ENCODE data around the gene PIGR.

Gene PIGR

DNA sequence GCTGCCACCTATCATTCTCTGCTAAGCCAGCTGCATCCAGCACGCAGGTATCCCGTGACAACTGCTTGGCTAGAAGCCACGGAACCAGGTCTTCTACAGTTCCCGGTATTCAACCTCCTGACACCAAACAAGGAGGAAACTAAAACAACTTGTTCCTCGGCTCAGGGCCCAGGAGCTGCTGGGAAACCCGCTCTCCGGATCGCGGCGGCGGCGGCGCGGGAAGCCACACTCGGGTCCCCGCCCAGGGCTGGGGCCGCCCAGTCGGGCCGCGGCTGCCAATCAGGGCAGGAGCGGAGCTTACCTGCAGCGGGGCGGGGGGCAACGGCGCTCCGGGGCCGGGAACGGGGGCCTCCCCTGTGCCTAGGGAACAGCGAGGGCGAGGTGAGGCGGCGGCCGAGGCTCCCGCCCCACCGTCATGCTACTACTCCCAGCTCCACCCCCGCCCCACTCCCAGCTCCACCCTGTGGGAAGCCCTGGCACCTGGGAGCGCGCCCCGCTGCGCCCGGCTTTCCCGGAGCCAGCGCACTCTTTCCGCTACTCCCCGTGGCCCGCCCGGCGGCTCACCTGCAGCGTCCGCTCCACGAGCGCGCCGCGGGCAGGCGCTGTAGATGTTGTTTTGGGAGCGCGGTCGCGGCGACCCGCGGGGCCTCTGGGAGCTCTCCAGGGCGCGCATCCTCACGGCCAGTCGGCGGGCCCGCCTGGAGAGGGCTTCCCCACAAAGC is 36.9 kb downstream of the PIGR start:
- no peak overlapping the region for H3K4me3 ChIP-seq (ENCODE audit: low read depth in 1 of 2, low read length in 2 of 2)
- no peak overlapping the region for H3K9ac ChIP-seq (ENCODE audit: low read depth, low read length)
- DNase-seq, result no peak
- H3K4me2 ChIP-seq (ENCODE audit: insufficient read depth, low read length), result no peak overlapping the region
- no peaks in the 10 kb centered on the region for H4K20me1 ChIP-seq (ENCODE audit: insufficient read depth, low read length)
- H3K4me1 ChIP-seq (ENCODE audit: insufficient read depth, low read length), result peaks cover 45% of the 10 kb centered on the region
- no peak for TF ChIP-seq EZH2 (IDR thresholded peaks at IDR 0.05; ENCODE audit: borderline replicate concordance, low read depth, low read length, severe bottlenecking)
- TF ChIP-seq, protein P1, sequence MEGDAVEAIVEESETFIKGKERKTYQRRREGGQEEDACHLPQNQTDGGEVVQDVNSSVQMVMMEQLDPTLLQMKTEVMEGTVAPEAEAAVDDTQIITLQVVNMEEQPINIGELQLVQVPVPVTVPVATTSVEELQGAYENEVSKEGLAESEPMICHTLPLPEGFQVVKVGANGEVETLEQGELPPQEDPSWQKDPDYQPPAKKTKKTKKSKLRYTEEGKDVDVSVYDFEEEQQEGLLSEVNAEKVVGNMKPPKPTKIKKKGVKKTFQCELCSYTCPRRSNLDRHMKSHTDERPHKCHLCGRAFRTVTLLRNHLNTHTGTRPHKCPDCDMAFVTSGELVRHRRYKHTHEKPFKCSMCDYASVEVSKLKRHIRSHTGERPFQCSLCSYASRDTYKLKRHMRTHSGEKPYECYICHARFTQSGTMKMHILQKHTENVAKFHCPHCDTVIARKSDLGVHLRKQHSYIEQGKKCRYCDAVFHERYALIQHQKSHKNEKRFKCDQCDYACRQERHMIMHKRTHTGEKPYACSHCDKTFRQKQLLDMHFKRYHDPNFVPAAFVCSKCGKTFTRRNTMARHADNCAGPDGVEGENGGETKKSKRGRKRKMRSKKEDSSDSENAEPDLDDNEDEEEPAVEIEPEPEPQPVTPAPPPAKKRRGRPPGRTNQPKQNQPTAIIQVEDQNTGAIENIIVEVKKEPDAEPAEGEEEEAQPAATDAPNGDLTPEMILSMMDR (IDR thresholded peaks at IDR 0.05; ENCODE audit: borderline replicate concordance, extremely low read depth, low read length, poor library complexity, severe bottlenecking), result no peak
- no peaks in the 10 kb centered on the region for H3K27me3 ChIP-seq (ENCODE audit: insufficient read depth, low read length, poor library complexity)
- no peak overlapping the region for H3K27ac ChIP-seq (ENCODE audit: low read length)
- no peak for ATAC-seq (ENCODE audit: insufficient read depth, low read depth)
- no peaks in the 10 kb centered on the region for H3K79me2 ChIP-seq (ENCODE audit: insufficient read depth, low read length)
- H2AFZ ChIP-seq (ENCODE audit: low read depth, low read length), result no peak overlapping the region
- H3K9me3 ChIP-seq (ENCODE audit: insufficient read depth, low read length, severe bottlenecking), result no peaks in the 10 kb centered on the region
- peaks cover 49% of the 10 kb centered on the region for H3K36me3 ChIP-seq (ENCODE audit: insufficient read depth, low read length)

- H3K4me1 ChIP-seq (ENCODE audit: insufficient read depth, low read length), result peaks cover 45% of the 10 kb centered on the region
- 0 out of 2 replicates have a peak overlapping the region, but pooled peaks have one; percentile 5 for H3K27ac ChIP-seq (ENCODE audit: low read length)
- H3K4me3 ChIP-seq (ENCODE audit: low read depth in 1 of 2, low read length in 2 of 2), result no peak overlapping the region
- no peak overlapping the region for H2AFZ ChIP-seq (ENCODE audit: low read depth, low read length)
- ATAC-seq (ENCODE audit: insufficient read depth, low read depth), result no peak
- no peaks in the 10 kb centered on the region for H4K20me1 ChIP-seq (ENCODE audit: insufficient read depth, low read length)
- H3K79me2 ChIP-seq (ENCODE audit: insufficient read depth, low read length), result no peaks in the 10 kb centered on the region
- no peaks in the 10 kb centered on the region for H3K27me3 ChIP-seq (ENCODE audit: insufficient read depth, low read length, poor library complexity)
- H3K36me3 ChIP-seq (ENCODE audit: insufficient read depth, low read length), result peaks cover 53% of the 10 kb centered on the region
- no peaks in the 10 kb centered on the region for H3K9me3 ChIP-seq (ENCODE audit: insufficient read depth, low read length, severe bottlenecking)
- no peak for TF ChIP-seq EZH2 (IDR thresholded peaks at IDR 0.05; ENCODE audit: borderline replicate concordance, low read depth, low read length, severe bottlenecking)
- TF ChIP-seq, protein P1 (IDR thresholded peaks at IDR 0.05; ENCODE audit: borderline replicate concordance, extremely low read depth, low read length, poor library complexity, severe bottlenecking), result no peak
- no peak overlapping the region for H3K9ac ChIP-seq (ENCODE audit: low read depth, low read length)
- H3K4me2 ChIP-seq (ENCODE audit: insufficient read depth, low read length), result no peak overlapping the region
- DNase-seq, result no peak
These were observed 38.2 kb downstream of the PIGR start for GRCh38 chr1:206908038-206908437.

DNA sequence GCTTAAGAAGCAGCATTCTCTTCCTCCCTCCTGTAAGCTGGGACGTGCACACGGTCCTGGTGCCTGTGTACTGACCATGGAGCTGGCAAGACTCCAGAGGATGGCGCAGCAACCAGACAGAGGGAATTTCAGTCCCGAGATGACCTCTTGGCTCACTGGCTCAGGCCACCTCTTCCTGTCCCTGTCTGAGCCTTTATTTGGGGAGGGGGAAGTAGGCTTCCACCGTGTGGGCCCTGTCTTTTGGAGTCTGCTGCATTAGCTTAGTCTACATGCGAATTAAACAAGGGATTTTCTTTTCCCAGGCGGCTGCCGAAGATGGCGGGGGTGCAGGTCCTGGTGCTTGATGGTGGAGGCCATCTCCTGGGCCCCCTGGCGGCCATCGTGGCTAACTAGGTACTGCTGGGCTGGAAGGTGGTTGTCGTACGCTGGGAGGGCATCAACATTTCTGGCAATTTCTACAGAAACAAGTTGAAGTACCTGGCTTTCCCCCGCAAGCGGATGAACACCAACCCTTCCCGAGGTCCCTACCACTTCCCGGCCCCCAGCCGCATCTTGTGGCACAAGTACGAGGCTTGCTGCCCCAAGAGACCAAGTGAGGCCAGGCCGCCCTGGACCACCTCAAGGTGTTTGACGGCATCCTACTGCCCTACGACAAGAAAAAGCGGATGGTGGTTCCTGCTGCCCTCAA is 38.8 kb downstream of the PIGR start:
- no peak overlapping the region for H2AFZ ChIP-seq (ENCODE audit: low read depth, low read length)
- no peaks in the 10 kb centered on the region for H3K79me2 ChIP-seq (ENCODE audit: insufficient read depth, low read length)

More for the DNA sequence above, 38.8 kb downstream of the PIGR start:
- TF ChIP-seq, protein P1 (IDR thresholded peaks at IDR 0.05; ENCODE audit: borderline replicate concordance, extremely low read depth, low read length, poor library complexity, severe bottlenecking), result no peak
- no peak for TF ChIP-seq EZH2 (IDR thresholded peaks at IDR 0.05; ENCODE audit: borderline replicate concordance, low read depth, low read length, severe bottlenecking)
- Histone ChIP-seq H3K9me3 (ENCODE audit: insufficient read depth, low read length, severe bottlenecking) (no peaks in the 10 kb centered on the region), H3K9ac (ENCODE audit: low read depth, low read length) (no peak overlapping the region), H3K4me3 (ENCODE audit: low read depth in 1 of 2, low read length in 2 of 2) (no peak overlapping the region), H3K27ac (ENCODE audit: low read length) (peak overlapping the region; percentile 46; the same call in 1 of the 2 replicates), H4K20me1 (ENCODE audit: insufficient read depth, low read length) (no peaks in the 10 kb centered on the region), H3K36me3 (ENCODE audit: insufficient read depth, low read length) (peaks cover 49% of the 10 kb centered on the region), H3K27me3 (ENCODE audit: insufficient read depth, low read length, poor library complexity) (no peaks in the 10 kb centered on the region), H3K4me1 (ENCODE audit: insufficient read depth, low read length) (peaks cover 42% of the 10 kb centered on the region), H3K4me2 (ENCODE audit: insufficient read depth, low read length) (no peak overlapping the region)
- ATAC-seq (ENCODE audit: insufficient read depth, low read depth), result no peak
- no peak for DNase-seq

Data from DND-41 (cell line).